Keratinocyte (primary cell): Measurements from ENCODE around the gene TAS1R3. TPM values are rescaled to one million over a fixed set of nuclear protein-coding genes. Genes with fewer than 3 reads are reported as not detected.

ENCODE experiments used
- DNase-seq: peaks from one replicate; pipeline ENCODE4 v3.0.0-alpha.2; 2011; ENCODE audit warnings: low read depth, missing footprints, low spot score
- FAIRE-seq: peaks from 2 replicates; lab custom pipeline; 2011; peaks lifted over from hg19 to GRCh38; lab: Jason Lieb, UNC
- H2AFZ ChIP-seq: 2 replicates; pipeline ENCODE4 v1.6.0; 2012; ENCODE audit warnings: low read length, control low read depth, inconsistent platforms; ENCODE audit not compliant: control insufficient read depth
- H3K27ac ChIP-seq: 2 replicates; pipeline ENCODE4 v1.5.1; 2011; ENCODE audit warnings: low read length; ENCODE audit not compliant: control insufficient read depth, insufficient read depth
- H3K27me3 ChIP-seq: 3 replicates; pipeline ENCODE4 v1.6.0; 2011; ENCODE audit warnings: low read length; ENCODE audit not compliant: control insufficient read depth, insufficient read depth; ENCODE audit errors: extremely low read depth
- H3K36me3 ChIP-seq, 2 experiments: 2 replicates in 1 of 2; 3 replicates in 1 of 2; pipeline ENCODE4 v1.5.1; 2011; ENCODE audit warnings: low read length in 2 of 2, mild to moderate bottlenecking in 1 of 2; ENCODE audit not compliant: control insufficient read depth in 2 of 2, insufficient read depth in 2 of 2; ENCODE audit errors: extremely low read depth in 1 of 2
- H3K4me1 ChIP-seq: 3 replicates; pipeline ENCODE4 v1.5.1; 2011; ENCODE audit warnings: low read length; ENCODE audit not compliant: control insufficient read depth, insufficient read depth; ENCODE audit errors: extremely low read depth
- H3K4me2 ChIP-seq: 3 replicates; pipeline ENCODE4 v1.6.0; 2011; ENCODE audit warnings: low read depth, low read length; ENCODE audit not compliant: control insufficient read depth, insufficient read depth; ENCODE audit errors: extremely low read depth
- H3K4me3 ChIP-seq, 3 experiments: fragments of 200-600 bp in 1 of 3; sonication (generic) in 1 of 3; 2 replicates in 2 of 3; 3 replicates in 1 of 3; pipeline ENCODE4 v1.5.1; 2011 to 2016; ENCODE audit warnings: low read length in 3 of 3, mild to moderate bottlenecking in 3 of 3, control low read depth in 2 of 3, inconsistent platforms in 1 of 3, low read depth in 1 of 3, mixed read lengths in 1 of 3, mixed run types in 1 of 3, moderate library complexity in 1 of 3; ENCODE audit not compliant: control insufficient read depth in 2 of 3, insufficient read depth in 2 of 3; ENCODE audit errors: extremely low read depth in 1 of 3
- H3K79me2 ChIP-seq: 2 replicates; pipeline ENCODE4 v1.6.0; 2012; ENCODE audit warnings: low read length; ENCODE audit not compliant: control insufficient read depth, insufficient read depth
- H3K9ac ChIP-seq: 3 replicates; pipeline ENCODE4 v1.6.0; 2011; ENCODE audit warnings: low read length; ENCODE audit not compliant: control insufficient read depth, insufficient read depth; ENCODE audit errors: extremely low read depth
- H3K9me1 ChIP-seq: 3 replicates; pipeline ENCODE4 v1.6.0; 2011; ENCODE audit warnings: low read length; ENCODE audit not compliant: control insufficient read depth, insufficient read depth; ENCODE audit errors: extremely low read depth
- H3K9me3 ChIP-seq: 2 replicates; pipeline ENCODE4 v1.5.1; 2012; ENCODE audit warnings: low read depth, low read length; ENCODE audit not compliant: control insufficient read depth
- H4K20me1 ChIP-seq: 3 replicates; pipeline ENCODE4 v1.6.0; 2011; ENCODE audit warnings: low read length; ENCODE audit not compliant: control insufficient read depth, insufficient read depth; ENCODE audit errors: extremely low read depth
- CTCF ChIP-seq, 3 experiments: IDR thresholded peaks in 1 of 3; conservative IDR thresholded peaks in 1 of 3; optimal IDR thresholded peaks in 1 of 3; 2 replicates in 2 of 3; 3 replicates in 1 of 3; pipeline versions ENCODE3 to v1.5.1; 2011; ENCODE audit warnings: low read length in 3 of 3, mild to moderate bottlenecking in 3 of 3, moderate library complexity in 2 of 3, control low read depth in 1 of 3, inconsistent platforms in 1 of 3; ENCODE audit not compliant: insufficient read depth in 2 of 3; ENCODE audit errors: extremely low read depth in 1 of 3
- EZH2 ChIP-seq: IDR thresholded peaks from one replicate; pipeline ENCODE4 v1.6.1; 2012; ENCODE audit warnings: inconsistent platforms, mild to moderate bottlenecking, low read length, moderate library complexity
- dilution Hi-C: fragments of 300-500 bp; cut with MboI; formaldehyde crosslinking; loops from one replicate; pipeline ENCODE4 v1.7.0; 2020; ENCODE audit warnings: low sequenced_read_pairs; ENCODE audit not compliant: extremely low pct_ligation_motif_present
- polyA plus RNA-seq, 5 experiments: library from polyadenylated mRNA; depleted of rRNA in 3 of 5; stranded (reverse) in 3 of 5; stranded (forward) in 1 of 5; unstranded in 1 of 5; fragments of >200 nt; gene quantifications; 1 replicate in 1 of 5; 2 replicates in 3 of 5; 3 replicates in 1 of 5; pipeline versions ENCODE4 v1.2.1 to v1.2.3, GENCODE V29; 2011 to 2012; ENCODE audit warnings: missing spikeins in 2 of 5, low read depth in 1 of 5, low replicate concordance in 1 of 5

TAS1R3 gene
- polyA plus RNA-seq, 1 donor (not counting 4 experiments of a cell fraction or from before 2014, with no cell fraction given), result 0.04 TPM

- Histone ChIP-seq H2AFZ (no peak overlapping the region), H3K27ac (no peak overlapping the region), H3K9ac (no peak overlapping the region), H3K27me3 (peaks cover 5% of the 10 kb centered on the region), H3K79me2 (no peaks in the 10 kb centered on the region), H3K4me3 (no peak overlapping the region), H3K9me3 (no peaks in the 10 kb centered on the region), H3K4me2 (no peak overlapping the region), H4K20me1 (peaks cover 6% of the 10 kb centered on the region), H3K36me3 (no peaks in the 10 kb centered on the region), H3K4me1 (peaks cover 9% of the 10 kb centered on the region), H3K9me1 (no peaks in the 10 kb centered on the region)
- TF ChIP-seq CTCF (optimal IDR thresholded peaks at IDR 0.05 in 1 of 3, IDR thresholded peaks at IDR 0.05 in 1 of 3, conservative IDR thresholded peaks at IDR 0.05 in 1 of 3; ENCODE audit: extremely low read depth in 1 of 3, insufficient read depth in 2 of 3, low read length in 3 of 3) (no peak), EZH2 (no peak)
- DNase-seq (no peak), FAIRE-seq (no peak)
- dilution Hi-C loops, result no loop called here
Measured at GRCh38 chr1:1292442-1292779, 38.7 kb upstream of the TAS1R3 start.

GRCh38 chr1:1292851-1293250 lies 38.2 kb upstream of the TAS1R3 start:
- H3K27me3 ChIP-seq, result peaks cover 5% of the 10 kb centered on the region
- H2AFZ ChIP-seq, result no peak overlapping the region
- no peak for TF ChIP-seq CTCF (optimal IDR thresholded peaks at IDR 0.05 in 1 of 3, IDR thresholded peaks at IDR 0.05 in 1 of 3, conservative IDR thresholded peaks at IDR 0.05 in 1 of 3; ENCODE audit: extremely low read depth in 1 of 3, insufficient read depth in 2 of 3, low read length in 3 of 3)
- no peak for TF ChIP-seq EZH2
- H3K27ac ChIP-seq, result no peak overlapping the region
- H3K36me3 ChIP-seq, result no peaks in the 10 kb centered on the region
- no peaks in the 10 kb centered on the region for H3K9me3 ChIP-seq
- no peak overlapping the region for H3K9ac ChIP-seq
- no peak overlapping the region for H3K4me3 ChIP-seq
- dilution Hi-C loops, result no loop called here
- H3K9me1 ChIP-seq, result no peaks in the 10 kb centered on the region
- peaks cover 6% of the 10 kb centered on the region for H4K20me1 ChIP-seq
- H3K4me1 ChIP-seq, result peaks cover 9% of the 10 kb centered on the region
- DNase-seq (no peak), FAIRE-seq (no peak)
- H3K4me2 ChIP-seq, result no peak overlapping the region
- H3K79me2 ChIP-seq, result no peaks in the 10 kb centered on the region
